Ectodermal cell (in vitro differentiated cells): ENCODE data around the gene DEFB131B.
"Not testable (repeated sequence)": the region's sequence is repeated elsewhere in the genome, so short reads cannot be mapped to it uniquely, and the experiment has no call there.

Source experiments
- H3K27ac ChIP-seq: 2 replicates; pipeline ENCODE4 v1.7.0; 2013; ENCODE audit warnings: mild to moderate bottlenecking, low read depth, low read length; ENCODE audit not compliant: insufficient read depth, poor library complexity, severe bottlenecking
- H3K27me3 ChIP-seq: 2 replicates; pipeline ENCODE4 v1.7.0; 2013; ENCODE audit warnings: mild to moderate bottlenecking, low read length; ENCODE audit not compliant: insufficient read depth, control insufficient read depth, poor library complexity, severe bottlenecking
- H3K36me3 ChIP-seq: one replicate; pipeline ENCODE4 v1.7.0; 2013; ENCODE audit warnings: low read length; ENCODE audit not compliant: control insufficient read depth, insufficient read depth
- H3K4me1 ChIP-seq: one replicate; pipeline ENCODE4 v1.7.0; 2013; ENCODE audit warnings: low read length; ENCODE audit not compliant: control insufficient read depth, insufficient read depth
- H3K4me3 ChIP-seq: 2 replicates; pipeline ENCODE4 v1.7.0; 2013; ENCODE audit warnings: low read depth, low read length, control low read depth; ENCODE audit not compliant: insufficient read depth
- H3K9me3 ChIP-seq: 2 replicates; pipeline ENCODE4 v1.7.0; 2013; ENCODE audit warnings: mild to moderate bottlenecking, low read length, moderate library complexity; ENCODE audit not compliant: control insufficient read depth
- WGBS, 2 experiments: methylation state at CpG; one replicate each; pipeline ENCODE4 v1.1.7; 2013; ENCODE audit warnings: missing lambda C conversion rate in 2 of 2; 5-methylcytosine and 5-hydroxymethylcytosine counted together

DEFB131B gene

GRCh38 chr11:71863978-71864627 lies 14.2 kb upstream of the DEFB131B start:
- WGBS, 2 experiments, result 79 to 80% methylated on average over 3 of the region's 3 CpGs
- not testable (repeated sequence) for H3K4me1 ChIP-seq, H3K36me3 ChIP-seq, H3K4me3 ChIP-seq, H3K27me3 ChIP-seq, H3K9me3 ChIP-seq, H3K27ac ChIP-seq

GRCh38 chr11:71867209-71867608 lies 11.0 kb upstream of the DEFB131B start:
- H3K36me3 ChIP-seq, H3K27ac ChIP-seq, H3K4me1 ChIP-seq, H3K27me3 ChIP-seq, H3K9me3 ChIP-seq, H3K4me3 ChIP-seq: not testable (repeated sequence)
- WGBS, 2 experiments, result 75 to 92% methylated on average over 1 of the region's 1 CpG

GRCh38 chr11:71869931-71870330 lies 8.3 kb upstream of the DEFB131B start:
- not testable (repeated sequence) for H3K27me3 ChIP-seq, H3K4me3 ChIP-seq, H3K9me3 ChIP-seq, H3K4me1 ChIP-seq, H3K27ac ChIP-seq, H3K36me3 ChIP-seq
- WGBS, 2 experiments, result 94 to 95% methylated on average over 3 of the region's 3 CpGs

DNA sequence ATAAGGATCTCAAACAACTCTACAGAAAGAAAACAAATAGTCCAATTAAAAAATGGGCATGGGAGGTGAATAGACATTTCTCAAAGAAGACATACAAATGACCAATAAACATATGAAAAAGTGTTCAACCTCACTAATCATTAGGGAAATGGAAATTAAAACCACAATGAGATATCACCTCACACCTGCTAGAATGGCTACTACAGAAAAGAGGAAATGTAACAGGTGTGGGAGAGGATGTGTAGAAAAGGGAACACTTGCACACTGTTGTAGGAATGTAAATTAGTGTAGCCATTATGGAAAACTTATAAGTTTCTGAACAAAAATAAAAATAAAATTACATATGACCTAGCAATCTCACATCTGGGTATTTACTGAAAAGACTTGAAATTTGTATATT lies 7.6 kb upstream of the DEFB131B start:
- not testable (repeated sequence) for H3K27ac ChIP-seq, H3K9me3 ChIP-seq, H3K4me1 ChIP-seq, H3K36me3 ChIP-seq, H3K4me3 ChIP-seq, H3K27me3 ChIP-seq

- not testable (repeated sequence) for H3K27me3 ChIP-seq, H3K27ac ChIP-seq, H3K36me3 ChIP-seq, H3K4me3 ChIP-seq, H3K9me3 ChIP-seq, H3K4me1 ChIP-seq
- 86 to 93% methylated on average over 2 of the region's 2 CpGs for WGBS, 2 experiments
Observed at GRCh38 chr11:71876262-71876661, 2.0 kb upstream of the DEFB131B start.

GRCh38 chr11:71885806-71886205 lies 7.6 kb downstream of the DEFB131B start:
- not testable (repeated sequence) for H3K36me3 ChIP-seq, H3K4me1 ChIP-seq, H3K27me3 ChIP-seq, H3K4me3 ChIP-seq, H3K9me3 ChIP-seq, H3K27ac ChIP-seq
- 97 to 98% methylated on average over 11 of the region's 12 CpGs for WGBS, 2 experiments

GRCh38 chr11:71888335-71889010 lies 10.2 kb downstream of the DEFB131B start:
- not testable (repeated sequence) for H3K27me3 ChIP-seq, H3K9me3 ChIP-seq, H3K27ac ChIP-seq, H3K4me3 ChIP-seq, H3K4me1 ChIP-seq, H3K36me3 ChIP-seq
- 84% methylated on average over 14 of the region's 14 CpGs for WGBS, 2 experiments

DNA sequence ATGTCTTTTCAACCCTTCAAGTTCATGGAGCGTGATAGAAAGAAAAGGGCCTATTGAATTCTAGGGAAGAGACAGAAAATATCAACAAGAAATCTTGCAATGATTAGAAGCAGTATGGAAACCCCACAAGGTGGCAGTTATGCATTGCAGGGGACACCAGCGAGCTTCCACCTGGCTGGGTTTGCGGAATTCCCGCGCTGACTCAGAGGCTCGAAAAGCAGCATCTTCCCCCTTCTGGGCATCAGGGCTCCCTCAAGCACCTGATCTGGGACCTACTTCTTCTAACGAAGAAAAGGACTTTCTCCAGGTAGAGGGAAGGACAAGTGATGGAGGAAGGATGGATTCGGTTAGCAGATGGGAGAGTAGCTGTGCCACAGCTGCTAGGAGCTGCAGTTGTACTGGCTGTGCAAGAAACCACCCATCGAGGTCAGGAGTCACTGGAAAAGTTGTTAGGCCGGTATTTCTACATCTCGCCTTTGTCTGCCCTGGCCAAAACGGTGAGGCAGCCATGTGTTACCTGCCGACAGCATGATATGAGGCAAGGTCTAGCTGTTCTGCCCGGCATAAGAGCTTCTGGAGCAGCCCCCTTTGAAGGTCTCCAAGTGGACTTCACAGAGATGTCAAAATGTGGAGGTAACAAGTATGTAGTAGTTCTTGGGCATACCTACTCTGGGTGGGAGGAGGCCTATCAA lies 11.1 kb downstream of the DEFB131B start:
- not testable (repeated sequence) for H3K27ac ChIP-seq, H3K4me3 ChIP-seq, H3K4me1 ChIP-seq, H3K27me3 ChIP-seq, H3K9me3 ChIP-seq, H3K36me3 ChIP-seq
- WGBS, 2 experiments, result 96 to 97% methylated on average over 13 to 14 of the region's 14 CpGs

DNA sequence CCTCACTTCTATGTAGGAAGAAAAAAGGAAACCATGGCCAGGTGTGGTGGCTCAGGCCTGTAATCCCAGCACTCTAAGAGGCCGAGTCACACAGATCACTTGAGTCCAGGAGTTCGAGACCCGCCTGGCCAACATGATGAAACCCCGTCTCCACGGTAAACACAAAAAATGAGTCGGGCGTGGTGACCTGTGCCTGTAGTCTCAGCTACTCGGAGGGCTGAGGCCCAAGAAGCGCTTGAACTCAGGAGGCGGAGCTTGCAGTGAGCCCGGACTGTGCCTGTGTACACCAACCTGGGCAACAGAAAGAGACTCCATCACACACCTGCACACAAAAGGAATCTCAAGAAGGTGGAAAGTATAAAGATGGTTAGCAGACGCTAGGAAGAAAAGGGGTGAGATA lies 17.7 kb downstream of the DEFB131B start:
- Histone ChIP-seq H3K27me3 (no peaks in the 10 kb centered on the region), H3K4me1 (no peaks in the 10 kb centered on the region), H3K4me3 (no peak overlapping the region), H3K27ac (no peak overlapping the region), H3K36me3 (no peaks in the 10 kb centered on the region), H3K9me3 (no peaks in the 10 kb centered on the region)
- 95 to 97% methylated on average over 12 of the region's 12 CpGs for WGBS, 2 experiments

DNA sequence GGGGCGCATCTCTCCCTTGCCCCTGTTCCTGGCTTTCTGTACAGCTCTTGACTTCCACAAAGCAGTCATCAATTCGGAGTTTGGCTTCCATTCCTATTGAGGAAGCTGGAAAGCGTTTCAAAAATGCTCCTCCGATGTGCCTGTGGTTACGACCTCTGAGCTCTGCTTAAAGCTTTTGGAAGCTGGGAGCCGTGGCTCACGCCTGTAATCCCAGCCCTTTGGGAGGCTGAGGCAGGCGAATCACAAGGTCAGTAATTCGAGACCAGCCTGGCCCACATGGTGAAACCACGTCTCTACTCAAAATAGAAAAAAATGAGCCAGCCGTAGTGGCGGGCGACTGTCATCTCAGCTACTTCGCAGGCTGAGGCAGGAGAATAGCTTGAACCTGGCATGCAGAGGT lies 22.9 kb downstream of the DEFB131B start:
- not testable (repeated sequence) for H3K27me3 ChIP-seq, H3K36me3 ChIP-seq, H3K4me1 ChIP-seq, H3K4me3 ChIP-seq, H3K27ac ChIP-seq, H3K9me3 ChIP-seq
- WGBS, 2 experiments, result 85 to 86% methylated on average over 14 of the region's 14 CpGs
